Suppressor macrophage treated with lipopolysaccharide for 1 hour (primary cell): Measurements from ENCODE around the gene B3GALT6.
"Not testable (repeated sequence)": the region's sequence is repeated elsewhere in the genome, so short reads cannot be mapped to it uniquely, and the experiment has no call there.

ENCODE experiments used
- DNase-seq, 3 donors: peaks; one replicate each; pipeline ENCODE4 v3.0.0-alpha.2; 2020 to 2022

B3GALT6 gene

DNA sequence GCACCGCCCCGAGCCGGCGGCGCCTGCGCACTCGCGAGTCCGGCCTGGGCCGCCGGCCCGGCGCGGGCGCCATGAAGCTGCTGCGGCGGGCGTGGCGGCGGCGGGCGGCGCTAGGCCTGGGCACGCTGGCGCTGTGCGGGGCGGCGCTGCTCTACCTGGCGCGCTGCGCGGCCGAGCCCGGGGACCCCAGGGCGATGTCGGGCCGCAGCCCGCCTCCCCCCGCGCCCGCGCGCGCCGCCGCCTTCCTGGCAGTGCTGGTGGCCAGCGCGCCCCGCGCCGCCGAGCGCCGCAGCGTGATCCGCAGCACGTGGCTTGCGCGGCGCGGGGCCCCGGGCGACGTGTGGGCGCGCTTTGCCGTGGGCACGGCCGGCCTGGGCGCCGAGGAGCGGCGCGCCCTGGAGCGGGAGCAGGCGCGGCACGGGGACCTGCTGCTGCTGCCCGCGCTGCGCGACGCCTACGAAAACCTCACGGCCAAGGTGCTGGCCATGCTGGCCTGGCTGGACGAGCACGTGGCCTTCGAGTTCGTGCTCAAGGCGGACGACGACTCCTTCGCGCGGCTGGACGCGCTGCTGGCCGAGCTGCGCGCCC is at the start of gene B3GALT6:
TSS of gene B3GALT6 (plus strand) at position 30 of the 588 bp plus-strand sequence. CDS start at position 72, 42 bp downstream.
- no peak for DNase-seq

DNA sequence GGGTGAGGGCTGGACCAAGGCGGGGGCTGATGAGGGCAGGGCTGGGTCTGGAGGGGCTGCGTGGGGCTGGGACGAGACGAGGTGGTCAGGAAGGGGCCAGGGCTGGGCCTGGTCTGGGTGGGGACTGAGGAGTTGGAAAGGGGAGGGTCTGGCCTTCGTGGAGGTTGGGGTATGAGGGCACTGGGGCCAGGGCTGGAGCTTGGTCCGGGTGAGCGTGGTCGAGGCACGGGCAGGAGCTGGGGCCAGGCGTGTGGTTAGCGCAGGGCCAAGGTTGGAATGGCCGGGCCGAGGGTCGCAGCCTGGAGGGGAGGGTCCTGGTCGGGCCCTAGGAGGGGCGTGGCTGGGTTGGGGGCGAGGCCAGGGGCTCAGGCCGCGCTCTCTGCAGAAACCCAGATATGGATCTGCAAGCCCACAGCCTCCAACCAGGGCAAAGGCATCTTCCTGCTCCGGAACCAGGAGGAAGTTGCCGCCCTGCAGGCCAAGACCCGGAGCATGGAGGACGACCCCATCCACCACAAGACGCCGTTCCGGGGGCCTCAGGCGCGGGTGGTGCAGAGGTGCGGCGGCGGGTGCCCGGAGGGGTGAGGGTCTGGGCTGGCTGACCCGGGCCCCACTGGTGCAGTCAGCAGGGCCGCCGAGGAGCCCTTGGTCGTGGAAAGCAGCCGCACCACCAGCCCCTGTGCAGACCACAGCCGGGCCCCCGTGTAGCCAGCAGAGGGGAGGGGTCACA is 49.4 kb upstream of the B3GALT6 start:
- DNase-seq = no peak

DNA sequence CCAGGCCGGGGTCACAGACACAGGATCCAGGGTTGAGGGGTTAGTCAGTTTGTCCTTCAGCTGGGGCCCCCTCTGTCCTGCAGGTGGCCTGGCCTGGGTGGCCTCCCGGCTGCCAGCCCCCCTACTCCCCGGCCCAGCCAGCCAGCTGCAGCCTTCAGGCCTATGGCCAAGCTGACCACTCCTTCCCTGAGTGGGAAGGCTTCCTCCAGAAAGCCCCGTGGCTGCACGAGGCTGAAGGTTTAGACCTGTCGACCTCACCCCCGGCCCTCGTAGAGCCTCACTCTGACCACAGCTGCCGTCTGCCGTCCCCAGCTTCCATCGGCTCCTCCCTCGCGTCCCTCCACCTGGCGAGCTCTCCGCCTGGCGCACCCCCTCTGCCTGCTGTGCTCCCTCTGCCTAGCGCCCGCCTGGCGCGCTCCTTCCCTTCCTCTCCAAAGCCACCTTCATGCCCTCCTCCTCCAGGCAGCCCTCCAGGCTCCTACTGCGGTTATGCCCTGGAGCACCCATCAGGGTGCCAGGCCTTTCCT is 48.8 kb upstream of the B3GALT6 start:
- DNase-seq = no peak

DNA sequence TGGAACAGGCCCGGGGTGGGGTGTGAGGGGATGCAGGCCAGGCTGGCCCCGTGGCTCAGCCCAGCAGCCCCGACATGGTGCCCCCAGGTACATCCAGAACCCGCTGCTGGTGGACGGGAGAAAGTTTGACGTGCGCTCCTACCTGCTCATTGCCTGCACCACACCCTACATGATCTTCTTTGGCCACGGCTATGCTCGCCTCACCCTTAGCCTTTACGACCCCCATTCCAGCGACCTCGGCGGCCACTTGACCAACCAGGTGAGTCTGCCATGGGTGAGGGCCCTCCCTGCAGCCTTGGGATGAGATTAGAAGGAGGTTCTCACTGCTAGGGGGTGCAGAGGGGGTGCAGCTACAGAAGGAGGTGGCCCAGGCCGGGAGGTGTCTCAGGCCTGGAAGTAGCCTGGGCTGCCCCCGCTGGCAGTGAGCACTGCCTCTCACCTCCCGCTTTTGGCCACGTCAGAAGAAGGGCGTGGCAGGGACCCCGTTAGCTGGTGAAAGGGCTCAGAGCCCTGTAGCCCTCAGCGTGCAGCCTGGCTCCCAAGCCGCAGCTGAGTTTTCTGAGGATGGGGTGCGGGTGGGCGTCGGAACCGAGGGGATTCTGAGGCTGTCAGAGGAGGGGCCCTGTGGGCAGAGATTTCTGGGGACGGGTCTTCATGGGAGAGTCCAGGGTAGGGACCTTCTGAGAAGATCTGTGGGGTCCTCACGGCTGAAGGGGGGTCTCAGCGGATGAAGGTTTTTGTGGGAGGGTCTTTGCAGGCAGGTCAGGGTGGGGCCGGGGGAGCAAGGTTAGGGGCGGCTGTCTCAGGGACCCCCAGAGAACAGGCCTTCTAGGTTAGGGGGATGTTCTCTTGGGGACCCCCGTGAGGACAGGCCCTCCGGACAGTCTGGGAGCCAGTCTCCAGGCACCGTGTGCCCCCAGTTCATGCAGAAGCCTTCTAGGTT is 47.9 kb upstream of the B3GALT6 start:
- no peak for DNase-seq

DNA sequence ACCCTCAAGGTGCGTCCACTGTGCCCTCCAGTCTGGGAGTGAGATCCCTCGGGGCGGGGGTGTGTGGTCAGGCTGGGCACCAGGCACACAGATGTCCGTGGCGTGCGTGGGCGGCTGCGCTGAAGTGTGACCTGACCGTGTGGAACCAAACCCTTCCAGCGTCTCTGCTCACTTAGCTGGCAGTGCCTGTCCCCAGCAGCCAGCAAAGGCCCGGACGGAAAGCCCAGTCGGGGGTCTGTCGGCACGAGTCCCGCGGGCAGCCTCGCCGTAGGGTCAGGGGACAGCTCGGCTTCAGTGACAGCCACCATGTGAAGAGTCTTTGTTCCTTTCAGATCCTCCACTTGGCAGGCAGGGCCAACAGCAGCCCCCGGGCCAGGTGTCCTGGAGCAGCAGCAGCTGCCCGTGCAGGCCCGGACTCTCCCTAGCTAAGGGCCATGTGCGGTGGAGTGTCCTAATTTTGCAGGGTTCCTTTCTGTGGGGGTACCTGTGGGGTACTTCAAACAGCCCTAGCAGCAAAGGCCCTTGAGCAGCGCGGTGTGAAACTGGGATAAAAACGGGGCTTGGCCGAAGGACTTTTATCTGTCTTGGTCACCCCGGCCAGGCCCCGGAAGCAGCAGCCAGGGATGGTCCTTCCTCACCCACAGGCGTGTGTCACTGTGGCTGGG is 46.8 kb upstream of the B3GALT6 start:
- no peak for DNase-seq

DNA sequence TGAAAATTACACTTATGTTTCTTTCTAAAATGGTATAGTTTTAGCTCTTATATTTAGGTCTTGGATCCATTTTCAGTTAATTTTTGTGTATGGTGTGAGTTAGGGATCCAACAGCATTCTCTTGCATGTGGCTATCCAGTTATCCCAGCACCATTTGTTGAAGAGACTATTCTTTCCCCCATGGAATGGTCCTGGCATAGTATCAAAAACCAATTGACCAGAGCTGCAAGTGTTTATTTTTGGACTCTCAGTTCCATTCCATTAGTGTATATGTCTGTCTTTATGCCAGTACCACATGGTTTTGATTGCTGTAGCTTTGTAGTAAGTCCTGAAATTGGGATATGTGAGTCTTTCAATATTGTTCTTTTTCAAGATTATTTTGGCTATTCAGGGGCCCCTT is 44.1 kb upstream of the B3GALT6 start:
- no peak for DNase-seq

DNA sequence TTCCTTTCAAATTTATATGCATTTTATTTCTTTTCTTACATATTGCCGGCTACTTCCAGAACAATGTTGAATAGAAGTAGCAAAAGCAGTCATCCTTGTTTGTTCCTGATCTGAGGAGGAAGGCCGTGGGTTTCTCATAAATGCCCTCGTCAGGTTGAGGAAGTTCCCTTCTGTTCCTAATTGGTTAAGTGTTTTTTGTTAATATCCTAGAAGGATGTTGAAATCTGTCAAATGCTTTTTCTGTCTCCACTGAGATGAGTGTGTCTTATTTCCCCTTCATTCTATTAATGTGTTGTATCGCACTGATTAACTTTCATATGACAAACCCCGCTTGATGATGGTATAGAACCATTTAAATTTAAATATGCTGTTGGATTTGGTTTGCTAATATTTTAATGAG is 42.9 kb upstream of the B3GALT6 start:
- DNase-seq = peak; percentile 76 to 88 (median 85)

DNA sequence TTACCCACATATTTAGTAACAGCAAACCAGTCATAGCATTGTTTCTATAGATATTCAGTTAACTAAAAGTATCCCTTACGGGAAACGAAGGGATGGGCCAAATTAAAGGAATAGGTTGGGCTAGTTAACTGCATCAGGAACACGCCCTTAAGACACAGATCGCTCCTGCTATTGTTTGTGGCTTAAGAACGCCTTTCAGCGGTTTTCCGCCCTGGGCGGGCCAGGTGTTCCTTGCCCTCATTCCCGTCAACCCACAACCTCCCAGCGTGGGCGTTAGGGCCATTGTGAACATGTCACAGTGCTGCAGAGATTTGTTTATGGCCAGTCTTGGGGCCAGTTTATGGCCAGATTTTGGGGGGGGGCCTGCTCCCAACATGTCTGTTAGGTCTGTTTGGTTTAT is 40.3 kb upstream of the B3GALT6 start:
- no peak for DNase-seq

DNA sequence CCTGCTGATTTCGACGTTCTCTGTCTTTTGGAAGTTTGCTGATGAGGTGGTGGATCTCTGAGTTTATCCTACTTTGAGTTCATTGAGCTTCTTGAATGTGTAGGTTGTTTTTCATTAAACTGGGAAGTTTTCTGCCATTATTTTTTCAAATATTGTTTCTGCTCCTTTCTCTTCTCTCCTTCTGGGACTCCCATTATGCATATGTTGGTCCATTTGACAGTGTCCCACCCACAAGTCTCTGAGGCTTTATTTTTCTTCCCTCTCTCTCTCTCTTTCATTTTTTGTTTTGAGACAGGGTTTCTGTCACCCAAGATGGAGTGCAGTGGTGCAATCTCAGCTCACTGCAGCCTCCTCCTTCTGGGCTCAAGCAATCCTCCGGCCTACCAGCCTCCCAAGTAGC is 37.3 kb upstream of the B3GALT6 start:
- DNase-seq = no peak

DNA sequence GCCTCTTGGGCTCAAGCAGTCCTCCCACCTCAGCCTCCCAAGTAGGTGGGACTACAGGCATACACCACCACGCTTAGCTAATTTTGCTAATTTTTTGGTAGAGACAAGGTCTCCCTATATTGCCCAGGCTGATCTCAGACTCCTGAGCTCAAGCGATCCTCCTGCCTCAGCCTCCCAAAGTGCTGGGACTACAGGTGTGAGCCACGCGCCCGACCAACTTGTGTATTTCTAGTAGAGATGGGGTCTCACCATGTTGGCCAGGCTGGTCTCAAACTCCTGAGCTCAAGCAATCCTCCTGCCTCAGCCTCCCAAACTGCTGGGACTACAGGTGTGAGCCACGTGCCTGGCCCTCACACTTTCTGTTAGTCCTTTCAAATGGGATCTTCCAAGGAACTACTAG is 36.3 kb upstream of the B3GALT6 start:
- not testable (repeated sequence) for DNase-seq

DNA sequence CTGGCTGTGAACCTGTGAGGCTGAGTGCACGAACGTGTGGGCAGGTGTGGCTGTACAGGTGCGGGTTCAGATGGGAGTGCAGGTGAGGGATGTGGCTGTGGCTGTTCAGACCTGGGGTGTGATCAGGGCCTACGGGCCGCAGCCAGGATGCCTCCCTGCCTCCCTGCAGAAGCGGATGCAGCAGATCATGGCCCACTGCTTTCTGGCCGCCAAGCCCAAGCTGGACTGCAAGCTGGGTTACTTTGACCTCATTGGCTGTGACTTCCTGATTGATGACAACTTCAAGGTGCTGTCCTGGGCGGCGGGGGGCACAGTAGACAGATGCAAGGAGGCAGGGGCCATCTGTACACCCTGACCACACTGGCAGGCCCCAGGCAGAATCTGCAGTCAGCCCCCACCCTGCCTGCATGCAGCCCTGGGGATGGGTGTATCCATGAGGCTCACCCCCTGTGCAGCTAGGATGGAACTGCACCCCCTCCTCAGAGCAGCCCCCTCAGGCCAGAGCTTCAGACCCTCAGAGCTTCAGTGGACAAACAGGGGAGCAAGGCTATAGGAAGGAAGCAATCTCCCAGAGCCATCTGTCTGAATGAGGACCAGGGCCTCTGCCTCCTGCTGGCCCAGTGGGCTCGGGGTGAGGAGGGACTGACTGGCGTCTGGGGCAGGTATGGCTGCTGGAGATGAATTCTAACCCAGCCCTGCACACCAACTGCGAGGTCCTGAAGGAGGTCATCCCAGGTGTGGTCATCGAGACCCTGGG is 35.4 kb upstream of the B3GALT6 start:
- no peak for DNase-seq

DNA sequence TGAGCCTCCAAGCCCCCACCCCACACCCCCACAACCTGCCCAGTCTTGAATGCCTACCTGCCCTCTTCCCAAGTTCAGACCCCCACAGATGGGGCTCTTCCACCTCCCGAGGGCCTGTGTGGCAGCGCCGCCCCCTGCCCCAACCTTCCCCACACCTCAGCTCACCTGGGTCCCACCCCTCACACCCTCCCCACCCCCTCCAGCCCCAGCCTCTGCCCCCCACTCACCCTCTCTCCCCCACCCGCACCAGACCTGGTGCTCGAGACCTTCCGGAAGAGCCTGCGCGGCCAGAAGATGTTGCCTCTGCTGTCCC is 34.9 kb upstream of the B3GALT6 start:
- no peak for DNase-seq

DNA sequence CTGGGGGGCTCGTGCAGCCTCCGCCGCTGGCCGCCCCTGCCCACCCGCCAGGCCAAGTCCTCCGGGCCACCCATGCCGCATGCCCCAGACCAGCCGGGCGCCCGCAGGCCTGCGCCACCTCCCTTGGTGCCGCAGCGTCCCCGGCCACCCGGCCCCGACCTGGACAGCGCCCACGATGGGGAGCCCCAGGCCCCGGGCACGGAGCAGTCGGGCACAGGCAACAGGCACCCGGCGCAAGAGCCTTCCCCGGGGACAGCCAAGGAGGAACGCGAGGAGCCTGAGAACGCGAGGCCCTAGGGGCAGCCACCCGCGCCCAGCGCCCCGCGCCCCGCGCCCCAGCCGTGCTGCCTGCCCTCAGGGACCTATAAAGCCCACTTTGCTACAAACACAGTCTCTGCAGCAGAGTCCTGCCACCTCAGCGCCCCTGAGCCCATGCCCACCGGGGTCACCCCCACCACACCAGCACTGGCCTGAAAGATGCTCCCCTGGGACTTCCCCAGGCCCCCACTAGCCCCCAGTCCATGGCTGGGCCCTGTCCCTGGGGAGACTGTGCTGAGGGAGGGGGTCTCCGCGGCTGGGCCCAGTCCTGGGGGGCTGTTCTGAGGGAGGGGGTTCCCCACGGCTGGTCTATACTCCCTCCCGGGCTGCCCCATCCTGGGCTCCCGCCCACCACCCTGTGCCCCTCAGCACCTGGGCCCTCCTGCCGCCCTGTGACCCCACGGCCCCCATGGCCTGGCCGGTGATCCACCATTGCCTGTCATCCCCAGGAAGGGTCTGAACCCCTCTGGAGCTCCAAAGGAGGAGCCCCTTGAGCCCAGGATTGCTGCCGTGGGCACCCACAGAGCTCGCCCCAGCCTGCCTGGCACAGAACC is 34.2 kb upstream of the B3GALT6 start:
- DNase-seq = no peak

DNA sequence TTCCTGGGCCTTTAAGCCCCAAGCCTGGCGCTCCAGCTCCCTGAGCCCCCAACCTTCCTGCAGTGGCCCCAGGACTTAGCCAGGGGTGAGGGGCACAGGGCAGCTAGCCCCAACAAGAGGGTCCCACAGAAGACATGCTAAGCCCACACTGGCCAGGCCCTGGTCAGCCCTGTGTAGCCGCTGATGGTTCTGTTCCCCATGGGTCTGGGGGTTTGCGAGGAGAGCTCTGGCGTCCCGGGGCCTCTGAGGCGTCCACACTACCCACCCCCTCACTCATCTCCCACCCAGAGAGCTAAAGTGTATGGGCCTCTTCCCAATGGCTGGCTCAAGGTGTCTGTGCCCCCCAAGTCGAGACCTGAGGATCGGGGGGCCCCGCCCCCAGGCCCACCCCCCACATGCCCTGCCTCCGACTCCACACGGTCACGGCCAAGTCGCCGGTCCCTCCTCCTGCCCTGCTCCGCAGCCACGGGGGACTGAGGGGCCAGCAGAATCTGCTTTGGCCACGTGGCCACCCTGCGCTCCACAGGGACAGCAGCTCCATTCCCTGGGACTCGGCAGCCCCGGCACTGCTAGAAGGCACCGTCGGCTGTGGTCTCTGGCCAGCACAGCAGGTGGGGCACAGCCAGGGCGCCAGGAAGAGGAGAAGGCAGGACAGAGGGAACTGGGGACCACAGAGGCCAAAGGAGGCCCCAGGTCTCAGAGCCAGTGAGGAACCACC is 33.5 kb upstream of the B3GALT6 start:
- DNase-seq = no peak

DNA sequence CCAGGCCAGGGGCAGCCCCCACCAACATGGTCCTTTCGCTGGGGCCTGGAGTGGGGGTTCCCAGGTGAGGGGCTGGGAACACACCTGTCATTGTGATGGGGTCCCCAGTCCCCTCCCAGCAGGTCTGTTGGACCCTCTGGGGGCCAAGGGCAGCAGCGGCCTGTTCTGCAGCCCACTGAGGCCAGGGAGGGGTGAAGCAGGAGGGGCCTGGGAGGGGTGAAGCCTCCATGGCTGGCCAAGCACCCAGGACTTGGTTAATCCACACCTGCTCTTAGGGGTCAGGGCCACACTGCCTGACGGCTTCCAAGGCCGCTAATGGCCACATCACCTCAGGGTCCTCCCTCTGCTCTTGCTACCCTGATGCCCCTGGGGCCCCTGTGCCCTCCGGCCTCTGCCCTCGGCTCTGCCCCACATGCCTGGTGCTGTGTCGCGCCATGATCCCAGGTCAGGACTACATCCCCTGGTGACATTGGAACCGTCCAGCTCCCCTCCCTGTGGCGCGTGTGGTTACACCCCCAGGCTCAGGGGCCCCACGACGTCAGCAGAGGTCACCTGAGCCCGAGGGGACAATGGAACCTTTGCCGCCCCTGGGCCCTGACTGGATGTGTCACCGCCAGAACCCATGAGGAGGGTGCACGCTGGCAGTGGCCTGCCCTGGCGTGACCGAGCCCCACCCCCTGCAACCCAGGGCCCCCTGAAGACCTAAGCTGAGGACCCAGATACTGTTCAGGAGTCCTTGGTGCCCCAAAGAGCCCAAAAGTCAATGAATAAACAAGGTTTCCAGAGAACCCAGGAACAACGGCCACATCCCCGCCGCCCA is 32.7 kb upstream of the B3GALT6 start:
- no peak for DNase-seq

DNA sequence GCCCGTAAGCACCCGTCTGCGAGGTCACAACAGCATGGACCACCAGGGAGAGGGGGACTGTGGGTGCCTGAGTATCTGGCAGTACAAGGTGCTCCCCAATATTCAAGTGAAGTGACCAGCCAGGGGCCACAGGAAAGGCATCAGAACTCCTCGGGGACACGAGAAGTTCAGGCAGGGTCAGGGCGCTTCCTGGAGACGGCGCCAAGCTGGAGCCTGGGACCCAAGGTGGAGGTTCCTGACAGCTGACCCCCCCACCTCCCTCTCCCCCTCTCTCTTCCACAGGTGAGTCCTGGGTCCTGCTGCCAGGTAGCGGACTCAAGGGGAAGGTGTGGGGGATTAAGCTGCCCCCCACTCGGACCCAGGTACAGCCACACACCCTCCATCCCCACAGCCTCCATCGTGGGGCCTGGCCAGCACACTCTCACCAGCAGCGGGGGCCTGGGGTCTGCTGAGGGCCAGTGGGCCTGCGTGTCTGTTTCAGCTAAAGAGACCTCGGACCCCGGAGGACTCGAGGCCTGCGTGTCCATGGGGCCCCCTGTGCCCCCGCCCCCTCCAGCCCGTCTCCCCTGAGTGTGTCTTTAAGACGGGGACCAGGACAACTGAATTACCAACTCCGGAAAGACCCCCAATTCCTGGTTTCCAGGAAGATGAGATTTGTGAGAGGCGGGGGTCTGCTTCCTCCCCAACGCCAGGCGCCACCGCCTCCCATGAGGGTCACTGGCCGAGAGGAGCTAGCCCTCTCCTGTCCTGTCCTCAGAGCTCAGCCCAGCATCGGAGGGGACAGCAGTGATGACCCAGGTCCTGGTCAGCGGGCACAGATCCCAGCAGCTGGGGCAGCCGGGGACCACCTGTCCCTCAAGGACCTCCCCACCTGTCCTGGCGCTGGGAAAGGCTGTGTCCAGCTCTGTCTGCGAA is 31.8 kb upstream of the B3GALT6 start:
- no peak for DNase-seq

DNA sequence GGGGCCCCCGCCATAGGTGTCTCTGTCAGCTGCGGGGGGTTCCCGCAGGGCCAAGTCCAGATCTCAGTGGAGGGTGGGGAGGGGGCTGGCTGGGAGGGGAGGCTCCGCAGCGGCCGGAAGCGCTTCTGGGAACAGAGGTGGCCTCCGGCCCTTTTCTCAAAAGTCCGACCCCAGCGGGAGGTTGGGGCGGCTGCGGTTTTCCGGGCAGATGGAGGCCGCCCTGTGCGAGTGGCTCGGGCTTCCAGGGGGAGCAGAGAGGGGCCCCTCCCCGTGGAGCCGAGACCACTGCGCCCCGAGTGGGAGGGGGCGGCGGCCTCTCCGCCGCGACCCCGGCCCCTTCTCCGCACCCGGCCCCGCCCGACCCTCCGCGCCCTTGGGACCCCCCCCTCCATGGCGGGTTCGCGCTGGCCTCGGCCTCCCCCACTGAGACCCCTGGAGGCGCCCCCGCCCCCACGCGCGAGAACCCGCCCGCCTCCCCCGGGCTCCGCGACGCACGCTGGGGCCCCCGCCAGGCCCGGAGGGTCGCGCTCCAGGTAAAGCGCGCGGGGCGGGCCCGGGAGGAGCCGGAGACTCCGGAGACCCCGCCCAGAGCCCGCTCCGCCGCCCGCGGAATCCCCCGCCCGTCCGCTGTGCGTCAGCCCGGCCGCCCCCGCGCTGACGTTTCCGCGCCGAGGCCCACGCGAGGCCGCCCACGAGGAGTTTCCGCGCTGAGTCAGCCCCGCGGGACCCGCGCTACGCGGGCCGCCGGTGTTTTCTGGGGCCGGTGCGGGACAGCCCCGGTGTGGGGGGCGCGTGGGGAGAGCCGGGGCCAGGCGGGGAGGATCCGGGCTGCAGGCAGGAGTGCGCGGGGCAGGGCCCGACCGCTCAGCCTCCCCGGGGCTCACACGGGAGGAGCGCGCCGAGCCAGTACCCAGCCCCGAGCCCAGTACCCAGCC is 30.9 kb upstream of the B3GALT6 start:
- DNase-seq = peak; percentile 97 to 99 (median 99)
